A673 (cell line): ENCODE data around the gene NKAPL. TPM values are rescaled to one million over a fixed set of nuclear protein-coding genes. Genes with fewer than 3 reads are reported as not detected.
A peak's percentile ranks its signal among the peaks of the same experiment; 100 is the strongest.

Experiments
- BruUV-seq: library from RNA; stranded (reverse); fragments of 400-500 nt; replicated peaks from 2 replicates; lab custom pipeline; 2021; lab: Mats Ljungman, UMichigan
- CTCF ChIA-PET: fragments of 300-600 bp; sonication (Branson Sonifier 250); formaldehyde crosslinking; loops from one replicate; lab custom pipeline; 2022; ENCODE audit warnings: antibody characterized with exemption; lab: Charles Lee
- POLR2A ChIA-PET: fragments of 300-600 bp; sonication (Branson Sonifier 250); formaldehyde crosslinking; loops from one replicate; lab custom pipeline; 2022; ENCODE audit warnings: antibody characterized with exemption; ENCODE audit not compliant: low non-redundant PET; lab: Charles Lee
- DNase-seq: peaks from one replicate; pipeline ENCODE4 v3.0.0-alpha.2; 2015; ENCODE audit warnings: low spot score
- H3K27ac ChIP-seq: fragments of 200-600 bp; sonication (generic); 2 replicates; pipeline ENCODE4 v1.5.1; 2016; ENCODE audit warnings: mixed run types, low read depth, mild to moderate bottlenecking, mixed read lengths, antibody characterized with exemption, low read length; ENCODE audit not compliant: poor library complexity, severe bottlenecking
- H3K27me3 ChIP-seq: fragments of 200-600 bp; sonication (generic); replicated peaks from 2 replicates; pipeline ENCODE4 v1.6.1; 2017; ENCODE audit warnings: mixed run types, low read depth, mild to moderate bottlenecking, mixed read lengths, antibody characterized with exemption, low read length; ENCODE audit not compliant: insufficient read depth, poor library complexity
- H3K36me3 ChIP-seq: fragments of 200-600 bp; sonication (generic); 2 replicates; pipeline ENCODE4 v1.6.1; 2016; ENCODE audit warnings: mixed run types, mild to moderate bottlenecking, mixed read lengths, antibody characterized with exemption, low read length; ENCODE audit not compliant: insufficient read depth, poor library complexity, severe bottlenecking
- H3K4me1 ChIP-seq: fragments of 200-600 bp; sonication (generic); 2 replicates; pipeline ENCODE4 v1.6.1; 2017; ENCODE audit warnings: mixed run types, mild to moderate bottlenecking, mixed read lengths, antibody characterized with exemption, low read length; ENCODE audit not compliant: insufficient read depth, poor library complexity, severe bottlenecking
- H3K4me3 ChIP-seq: fragments of 200-600 bp; sonication (generic); 2 replicates; pipeline ENCODE4 v1.5.1; 2016; ENCODE audit warnings: low read depth, mixed run types, mild to moderate bottlenecking, mixed read lengths, low read length; ENCODE audit not compliant: poor library complexity, severe bottlenecking
- H3K9me3 ChIP-seq: fragments of 200-600 bp; sonication (generic); 2 replicates; pipeline ENCODE4 v1.6.1; 2016; ENCODE audit warnings: mixed run types, low read depth, mild to moderate bottlenecking, mixed read lengths, antibody characterized with exemption, low read length; ENCODE audit not compliant: poor library complexity, severe bottlenecking
- EZH2 ChIP-seq: fragments of 200-600 bp; sonication (generic); IDR thresholded peaks from 2 replicates; pipeline ENCODE4 v1.6.1; 2017; ENCODE audit warnings: borderline replicate concordance, low read depth, mild to moderate bottlenecking, mixed read lengths, antibody characterized with exemption, low read length; ENCODE audit not compliant: poor library complexity, severe bottlenecking
- intact Hi-C: fragments of 100-400 bp; cut with micrococcal nuclease; formaldehyde crosslinking; loops from one replicate; pipeline ENCODE4 v1.10.0; 2022; ENCODE audit not compliant: unreplicated experiment
- total RNA-seq: library from RNA; stranded (reverse); gene quantifications from 2 replicates; pipeline ENCODE4 v1.2.3, GENCODE V29; 2021
- TF ChIP-seq, protein P1 (sequence below): fragments of 300-800, 200-600 bp; sonication (generic); conservative IDR thresholded peaks from 2 replicates; pipeline ENCODE4 v1.5.1; 2017; ENCODE audit warnings: low read depth, mild to moderate bottlenecking, antibody characterized with exemption, low read length, moderate library complexity, mixed read lengths

Gene NKAPL
- total RNA-seq, 1 experiment from 2014 or later = not detected

DNA sequence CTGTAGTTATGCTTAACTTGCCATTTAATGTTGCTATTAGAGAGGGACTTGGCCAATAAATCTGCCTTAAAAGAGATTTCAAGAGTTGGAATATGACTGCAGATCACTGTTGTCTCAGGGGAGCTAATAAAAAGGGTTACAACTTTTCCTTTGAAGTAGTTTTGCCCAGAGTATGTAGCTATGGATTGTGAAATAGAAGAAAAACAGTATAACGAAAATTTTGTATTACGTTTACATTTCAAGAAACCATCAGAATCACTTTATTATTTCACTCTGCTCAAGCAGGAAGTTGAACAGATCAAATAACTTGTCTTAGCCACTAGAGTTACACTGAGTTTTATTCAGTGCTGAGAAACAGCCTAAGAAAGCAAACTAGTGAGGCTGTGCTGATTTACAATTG, 4.8 kb downstream of the NKAPL start:
- ChIA-PET POLR2A (no interaction called here), CTCF (no interaction called here)
- peaks cover 11% of the 10 kb centered on the region for H3K4me1 ChIP-seq
- TF ChIP-seq EZH2 = no peak
- TF ChIP-seq, protein P1, sequence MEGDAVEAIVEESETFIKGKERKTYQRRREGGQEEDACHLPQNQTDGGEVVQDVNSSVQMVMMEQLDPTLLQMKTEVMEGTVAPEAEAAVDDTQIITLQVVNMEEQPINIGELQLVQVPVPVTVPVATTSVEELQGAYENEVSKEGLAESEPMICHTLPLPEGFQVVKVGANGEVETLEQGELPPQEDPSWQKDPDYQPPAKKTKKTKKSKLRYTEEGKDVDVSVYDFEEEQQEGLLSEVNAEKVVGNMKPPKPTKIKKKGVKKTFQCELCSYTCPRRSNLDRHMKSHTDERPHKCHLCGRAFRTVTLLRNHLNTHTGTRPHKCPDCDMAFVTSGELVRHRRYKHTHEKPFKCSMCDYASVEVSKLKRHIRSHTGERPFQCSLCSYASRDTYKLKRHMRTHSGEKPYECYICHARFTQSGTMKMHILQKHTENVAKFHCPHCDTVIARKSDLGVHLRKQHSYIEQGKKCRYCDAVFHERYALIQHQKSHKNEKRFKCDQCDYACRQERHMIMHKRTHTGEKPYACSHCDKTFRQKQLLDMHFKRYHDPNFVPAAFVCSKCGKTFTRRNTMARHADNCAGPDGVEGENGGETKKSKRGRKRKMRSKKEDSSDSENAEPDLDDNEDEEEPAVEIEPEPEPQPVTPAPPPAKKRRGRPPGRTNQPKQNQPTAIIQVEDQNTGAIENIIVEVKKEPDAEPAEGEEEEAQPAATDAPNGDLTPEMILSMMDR = no peak
- H3K9me3 ChIP-seq = no peaks in the 10 kb centered on the region
- intact Hi-C loops = no loop called here
- H3K4me3 ChIP-seq = no peak overlapping the region
- DNase-seq = no peak
- H3K27me3 ChIP-seq = no peaks in the 10 kb centered on the region
- no peak overlapping the region for H3K27ac ChIP-seq
- BruUV-seq = no TSS peak
- no peaks in the 10 kb centered on the region for H3K36me3 ChIP-seq

DNA sequence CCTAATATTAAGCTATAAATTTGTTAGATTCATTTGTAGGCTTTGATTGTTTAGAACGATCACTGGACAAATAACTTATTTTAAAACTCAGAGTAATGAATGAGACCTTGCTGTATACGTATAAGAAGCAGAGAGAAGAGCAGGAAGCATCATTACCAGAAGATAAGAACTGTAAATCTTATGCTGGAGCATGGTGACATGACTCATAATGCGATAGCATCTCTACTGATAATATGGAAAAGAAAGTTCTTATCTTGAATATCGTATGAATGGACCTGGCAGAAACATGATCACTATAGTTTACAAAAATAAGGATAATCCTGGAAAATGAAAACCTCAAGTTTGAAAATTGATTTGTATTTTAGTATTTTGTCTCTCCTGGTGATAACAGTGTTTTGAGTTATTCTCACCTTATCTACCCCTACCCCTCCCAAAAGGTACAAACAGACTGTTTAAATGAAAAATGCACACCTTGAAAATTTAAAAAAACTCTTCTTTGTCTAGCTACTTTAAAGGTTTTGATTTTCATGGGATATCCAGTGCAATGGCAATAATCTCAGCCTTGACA, 5.8 kb downstream of the NKAPL start:
- intact Hi-C loops = no loop called here

GRCh38 chr6:28266563-28266961, 7.5 kb downstream of the NKAPL start:
- CTCF ChIA-PET = no interaction called here
- H3K27me3 ChIP-seq = no peaks in the 10 kb centered on the region
- H3K9me3 ChIP-seq = no peaks in the 10 kb centered on the region
- peak overlapping the region; percentile 79 for H3K27ac ChIP-seq
- peaks cover 11% of the 10 kb centered on the region for H3K4me1 ChIP-seq
- DNase-seq = no peak
- intact Hi-C loops = loop anchor here (2.0 kb wide), 2 partner anchors 14 to 82 kb away; partner anchors contain the start of genes ZKSCAN3 and ZKSCAN4
- TF ChIP-seq, protein P1 = no peak
- TF ChIP-seq EZH2 = no peak
- H3K4me3 ChIP-seq = peak overlapping the region; percentile 69
- no peaks in the 10 kb centered on the region for H3K36me3 ChIP-seq
- POLR2A ChIA-PET = no interaction called here
- TSS peak; percentile 95 for BruUV-seq

More for the DNA sequence above, 5.8 kb downstream of the NKAPL start:
- Histone ChIP-seq H3K4me3 (no peak overlapping the region), H3K27ac (no peak overlapping the region), H3K4me1 (peaks cover 11% of the 10 kb centered on the region), H3K27me3 (no peaks in the 10 kb centered on the region), H3K36me3 (no peaks in the 10 kb centered on the region), H3K9me3 (no peaks in the 10 kb centered on the region)
- TF ChIP-seq, protein P1 = no peak
- CTCF ChIA-PET = no interaction called here
- no peak for DNase-seq
- POLR2A ChIA-PET = no interaction called here
- BruUV-seq = no TSS peak
